Measurements from ENCODE around the gene UBXN7.
A peak's percentile ranks its signal among the peaks of the same experiment; 100 is the strongest.
"Not testable (repeated sequence)": the region's sequence is repeated elsewhere in the genome, so short reads cannot be mapped to it uniquely, and the experiment has no call there.

Gene UBXN7

GRCh38 chr3:196432137-196432879, at the start of gene UBXN7:
UBXN7 (minus strand) TSS chr3:196432427; CDS start chr3:196432399, 28 bp downstream.
- peak; percentile 97 for DNase-seq (ENCODE audit: low read depth)

- DNase-seq (ENCODE audit: low read depth) = no peak
Measured at GRCh38 chr3:196477678-196478077, 45.5 kb upstream of the UBXN7 start.

GRCh38 chr3:196472286-196472685, 40.1 kb upstream of the UBXN7 start:
- no peak for DNase-seq (ENCODE audit: low read depth)

GRCh38 chr3:196471551-196471950, 39.3 kb upstream of the UBXN7 start:
- DNase-seq (ENCODE audit: low read depth) = no peak

GRCh38 chr3:196470182-196470581, 38.0 kb upstream of the UBXN7 start:
- DNase-seq (ENCODE audit: low read depth) = not testable (repeated sequence)

GRCh38 chr3:196463804-196464203, 31.6 kb upstream of the UBXN7 start:
- DNase-seq (ENCODE audit: low read depth) = no peak

- DNase-seq (ENCODE audit: low read depth) = no peak
Measured at GRCh38 chr3:196463478-196463756, 31.2 kb upstream of the UBXN7 start.

- DNase-seq (ENCODE audit: low read depth) = not testable (repeated sequence)
Measured at GRCh38 chr3:196462680-196463477, 30.7 kb upstream of the UBXN7 start.

GRCh38 chr3:196458063-196458462, 25.8 kb upstream of the UBXN7 start:
- DNase-seq (ENCODE audit: low read depth) = no peak

GRCh38 chr3:196457470-196457869, 25.2 kb upstream of the UBXN7 start:
- DNase-seq (ENCODE audit: low read depth) = not testable (repeated sequence)

- DNase-seq (ENCODE audit: low read depth) = no peak
Measured at GRCh38 chr3:196454935-196455334, 22.7 kb upstream of the UBXN7 start.

GRCh38 chr3:196445391-196445790, 13.2 kb upstream of the UBXN7 start:
- DNase-seq (ENCODE audit: low read depth) = not testable (repeated sequence)

- DNase-seq (ENCODE audit: low read depth) = no peak
Measured at GRCh38 chr3:196444500-196444894, 12.3 kb upstream of the UBXN7 start.

GRCh38 chr3:196440696-196441095, 8.5 kb upstream of the UBXN7 start:
- DNase-seq (ENCODE audit: low read depth) = no peak

- DNase-seq (ENCODE audit: low read depth) = no peak
Measured at GRCh38 chr3:196440041-196440537, 7.9 kb upstream of the UBXN7 start.

- DNase-seq (ENCODE audit: low read depth) = no peak
Measured at GRCh38 chr3:196431181-196432136, 768 bp downstream of the UBXN7 start.

GRCh38 chr3:196428041-196428440, 4.2 kb downstream of the UBXN7 start:
- DNase-seq (ENCODE audit: low read depth) = no peak

GRCh38 chr3:196424421-196424820, 7.8 kb downstream of the UBXN7 start:
- not testable (repeated sequence) for DNase-seq (ENCODE audit: low read depth)

GRCh38 chr3:196423044-196423781, 9.0 kb downstream of the UBXN7 start:
- DNase-seq (ENCODE audit: low read depth) = no peak

GRCh38 chr3:196421668-196422067, 10.6 kb downstream of the UBXN7 start:
- DNase-seq (ENCODE audit: low read depth) = not testable (repeated sequence)

- DNase-seq (ENCODE audit: low read depth) = no peak
Measured at GRCh38 chr3:196419386-196419785, 12.8 kb downstream of the UBXN7 start.
